GM19238 (cell line): Measurements from ENCODE around the gene MCF2L2.
"Not testable (repeated sequence)": the region's sequence is repeated elsewhere in the genome, so short reads cannot be mapped to it uniquely, and the experiment has no call there.

Experiments
- DNase-seq: peaks from one replicate; pipeline ENCODE4 v3.0.0; 2011; ENCODE audit warnings: low spot score; ENCODE audit not compliant: insufficient read length

The MCF2L2 gene

GRCh38 chr3:183443395-183444385 is 15.3 kb upstream of the MCF2L2 start:
- no peak for DNase-seq

- DNase-seq: no peak
Observed at GRCh38 chr3:183442994-183443393, 14.6 kb upstream of the MCF2L2 start.

- not testable (repeated sequence) for DNase-seq
Observed at GRCh38 chr3:183440521-183440920, 12.1 kb upstream of the MCF2L2 start.

- no peak for DNase-seq
Observed at GRCh38 chr3:183439515-183439914, 11.1 kb upstream of the MCF2L2 start.

GRCh38 chr3:183438735-183439134 is 10.3 kb upstream of the MCF2L2 start:
- DNase-seq: no peak

- DNase-seq: no peak
Observed at GRCh38 chr3:183437666-183438564, 9.5 kb upstream of the MCF2L2 start.

GRCh38 chr3:183437061-183437460 is 8.6 kb upstream of the MCF2L2 start:
- no peak for DNase-seq

- DNase-seq: peak; percentile 18
Observed at GRCh38 chr3:183435661-183436060, 7.2 kb upstream of the MCF2L2 start.

GRCh38 chr3:183434992-183435391 is 6.6 kb upstream of the MCF2L2 start:
- DNase-seq: no peak

GRCh38 chr3:183434503-183434902 is 6.1 kb upstream of the MCF2L2 start:
- DNase-seq: no peak

GRCh38 chr3:183430325-183430957 is 2.0 kb upstream of the MCF2L2 start:
- DNase-seq: no peak

- no peak for DNase-seq
Observed at GRCh38 chr3:183427876-183428446, 458 bp downstream of the MCF2L2 start.

GRCh38 chr3:183427196-183427875 is 1.1 kb downstream of the MCF2L2 start:
- DNase-seq: no peak

GRCh38 chr3:183418807-183419206 is 9.6 kb downstream of the MCF2L2 start:
- not testable (repeated sequence) for DNase-seq

GRCh38 chr3:183411216-183411922 is 17.1 kb downstream of the MCF2L2 start:
- DNase-seq: no peak

- DNase-seq: no peak
Observed at GRCh38 chr3:183410759-183411158, 17.7 kb downstream of the MCF2L2 start.

GRCh38 chr3:183410280-183410679 is 18.1 kb downstream of the MCF2L2 start:
- no peak for DNase-seq

- DNase-seq: no peak
Observed at GRCh38 chr3:183409219-183409618, 19.2 kb downstream of the MCF2L2 start.

GRCh38 chr3:183401678-183402077 is 26.7 kb downstream of the MCF2L2 start:
- DNase-seq: no peak

- no peak for DNase-seq
Observed at GRCh38 chr3:183400352-183400751, 28.1 kb downstream of the MCF2L2 start.
